ENCODE data around the gene ADORA3. TPM values are rescaled to one million over a fixed set of nuclear protein-coding genes. Genes with fewer than 3 reads are reported as not detected.

The ADORA3 gene
- total RNA-seq, 1 donor from 2014 or later = not detected

DNA sequence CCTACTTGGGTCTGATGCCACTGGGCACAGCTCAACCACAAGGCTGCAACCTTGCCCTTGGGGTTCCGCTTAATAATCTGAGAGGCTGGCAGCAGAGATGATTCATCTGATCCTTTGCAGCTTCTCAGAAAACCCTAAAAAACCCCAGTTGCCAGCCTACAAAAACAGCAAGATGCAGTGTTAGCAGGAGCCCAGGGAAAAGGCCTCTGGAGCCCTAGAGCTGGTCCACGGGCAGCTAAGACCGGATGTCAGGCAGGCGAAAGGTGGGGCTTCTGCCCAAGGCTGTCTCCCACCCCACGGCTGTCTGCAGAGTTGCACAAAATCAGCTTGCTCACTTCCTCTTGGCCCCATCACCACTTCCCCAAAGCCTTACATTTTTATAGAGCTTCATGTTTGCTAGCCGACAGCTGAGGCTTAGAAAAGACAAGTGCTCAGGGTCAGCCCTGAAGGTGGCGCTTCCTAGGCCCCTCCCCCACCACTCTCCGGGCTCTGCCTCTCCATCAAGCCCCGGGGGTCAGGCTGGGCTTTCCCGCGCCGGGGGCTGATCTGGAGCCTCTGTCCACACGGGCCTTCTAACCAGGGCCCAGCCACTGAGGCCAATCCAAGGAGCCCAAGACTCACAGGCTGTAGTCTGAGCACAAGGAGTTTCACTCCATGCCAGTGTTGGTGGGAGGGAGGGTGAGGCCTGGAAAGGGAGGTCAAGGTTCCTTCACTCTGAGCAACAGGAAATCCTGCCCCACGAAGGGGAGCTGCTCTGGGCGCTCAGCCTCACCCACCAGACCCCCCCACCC, 4.2 kb upstream of the ADORA3 start:
- H3K27ac ChIP-seq (ENCODE audit: low read depth, low read length) = peak overlapping the region; percentile 76
- H3K4me3 Mint-ChIP-seq (ENCODE audit: unreplicated experiment) = peak overlapping the region; percentile 51
- H3K4me1 ChIP-seq (ENCODE audit: insufficient read depth, low read length) = peaks cover 11% of the 10 kb centered on the region
- H3K4me1 Mint-ChIP-seq (ENCODE audit: low read depth, unreplicated experiment) = no peaks in the 10 kb centered on the region
- H3K36me3 Mint-ChIP-seq (ENCODE audit: low read depth, unreplicated experiment) = no peaks in the 10 kb centered on the region
- TF ChIP-seq, protein P1, sequence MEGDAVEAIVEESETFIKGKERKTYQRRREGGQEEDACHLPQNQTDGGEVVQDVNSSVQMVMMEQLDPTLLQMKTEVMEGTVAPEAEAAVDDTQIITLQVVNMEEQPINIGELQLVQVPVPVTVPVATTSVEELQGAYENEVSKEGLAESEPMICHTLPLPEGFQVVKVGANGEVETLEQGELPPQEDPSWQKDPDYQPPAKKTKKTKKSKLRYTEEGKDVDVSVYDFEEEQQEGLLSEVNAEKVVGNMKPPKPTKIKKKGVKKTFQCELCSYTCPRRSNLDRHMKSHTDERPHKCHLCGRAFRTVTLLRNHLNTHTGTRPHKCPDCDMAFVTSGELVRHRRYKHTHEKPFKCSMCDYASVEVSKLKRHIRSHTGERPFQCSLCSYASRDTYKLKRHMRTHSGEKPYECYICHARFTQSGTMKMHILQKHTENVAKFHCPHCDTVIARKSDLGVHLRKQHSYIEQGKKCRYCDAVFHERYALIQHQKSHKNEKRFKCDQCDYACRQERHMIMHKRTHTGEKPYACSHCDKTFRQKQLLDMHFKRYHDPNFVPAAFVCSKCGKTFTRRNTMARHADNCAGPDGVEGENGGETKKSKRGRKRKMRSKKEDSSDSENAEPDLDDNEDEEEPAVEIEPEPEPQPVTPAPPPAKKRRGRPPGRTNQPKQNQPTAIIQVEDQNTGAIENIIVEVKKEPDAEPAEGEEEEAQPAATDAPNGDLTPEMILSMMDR (IDR thresholded peaks at IDR 0.05; ENCODE audit: insufficient read depth, low read depth, low read length) = no peak
- no peak for TF ChIP-seq EZH2 (IDR thresholded peaks at IDR 0.05; ENCODE audit: insufficient read depth, low read length)
- no peaks in the 10 kb centered on the region for H3K9me3 ChIP-seq (ENCODE audit: insufficient read depth, low read depth, low read length)
- no peaks in the 10 kb centered on the region for H3K9me3 Mint-ChIP-seq (ENCODE audit: unreplicated experiment)
- no peaks in the 10 kb centered on the region for H3K79me2 ChIP-seq (ENCODE audit: insufficient read depth, low read length)
- peak overlapping the region; percentile 86 for H3K27ac Mint-ChIP-seq (ENCODE audit: unreplicated experiment)
- H3K27me3 Mint-ChIP-seq (ENCODE audit: low read depth, unreplicated experiment) = peaks cover 18% of the 10 kb centered on the region
- peak overlapping the region; percentile 99 for H2AFZ ChIP-seq (ENCODE audit: low read depth, low read length)
- no peaks in the 10 kb centered on the region for H4K20me1 ChIP-seq (ENCODE audit: insufficient read depth, low read length)
- H3K27me3 ChIP-seq (ENCODE audit: insufficient read depth, low read length) = peaks cover 5% of the 10 kb centered on the region
- H3K4me2 ChIP-seq (ENCODE audit: low read length) = peak overlapping the region; percentile 75
- peak overlapping the region; percentile 72 for H3K9ac ChIP-seq (ENCODE audit: low read length)
- peak overlapping the region; percentile 16 for H3K4me3 ChIP-seq (ENCODE audit: insufficient read depth, low read depth, low read length)
- DNase-seq (ENCODE audit: low read depth) (peak; percentile 31), FAIRE-seq (no peak)
- H3K36me3 ChIP-seq (ENCODE audit: insufficient read depth, low read length) = no peaks in the 10 kb centered on the region

DNA sequence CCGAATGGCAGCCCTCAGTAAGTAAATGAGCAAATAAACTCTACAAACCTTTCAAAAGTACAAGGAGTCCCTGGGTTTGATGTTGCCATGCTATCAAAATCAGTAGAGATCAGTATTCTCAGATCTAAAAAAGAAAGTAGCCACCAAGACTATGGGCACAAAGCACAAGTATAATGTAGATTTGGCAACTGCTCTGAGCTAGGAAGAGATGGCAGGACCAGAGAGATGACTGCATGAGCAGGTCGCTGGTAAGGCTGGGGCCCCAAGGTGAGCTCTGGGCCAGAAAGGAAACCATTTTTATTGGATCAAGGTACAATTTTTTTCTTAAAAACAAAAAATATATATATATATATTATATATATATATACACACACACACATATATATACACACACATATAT, 3.1 kb upstream of the ADORA3 start:
- TF ChIP-seq, protein P1 (IDR thresholded peaks at IDR 0.05; ENCODE audit: insufficient read depth, low read depth, low read length) = no peak
- no peak for TF ChIP-seq EZH2 (IDR thresholded peaks at IDR 0.05; ENCODE audit: insufficient read depth, low read length)
- Histone ChIP-seq H3K9ac (ENCODE audit: low read length) (no peak overlapping the region), H3K4me3 (ENCODE audit: insufficient read depth, low read depth, low read length) (no peak overlapping the region), H3K27ac (ENCODE audit: low read depth, low read length) (no peak overlapping the region), H4K20me1 (ENCODE audit: insufficient read depth, low read length) (no peaks in the 10 kb centered on the region), H3K4me2 (ENCODE audit: low read length) (no peak overlapping the region), H3K36me3 (ENCODE audit: insufficient read depth, low read length) (no peaks in the 10 kb centered on the region), H3K4me1 (ENCODE audit: insufficient read depth, low read length) (peaks cover 11% of the 10 kb centered on the region), H3K9me3 (ENCODE audit: insufficient read depth, low read depth, low read length) (no peaks in the 10 kb centered on the region), H3K27me3 (ENCODE audit: insufficient read depth, low read length) (peaks cover 5% of the 10 kb centered on the region), H2AFZ (ENCODE audit: low read depth, low read length) (no peak overlapping the region), H3K79me2 (ENCODE audit: insufficient read depth, low read length) (no peaks in the 10 kb centered on the region)
- FAIRE-seq = no peak
- Mint-ChIP-seq H3K9me3 (ENCODE audit: unreplicated experiment) (no peaks in the 10 kb centered on the region), H3K4me3 (ENCODE audit: unreplicated experiment) (no peak overlapping the region), H3K27me3 (ENCODE audit: low read depth, unreplicated experiment) (peaks cover 12% of the 10 kb centered on the region), H3K4me1 (ENCODE audit: low read depth, unreplicated experiment) (no peaks in the 10 kb centered on the region), H3K36me3 (ENCODE audit: low read depth, unreplicated experiment) (no peaks in the 10 kb centered on the region), H3K27ac (ENCODE audit: unreplicated experiment) (no peak overlapping the region)
- no peak for DNase-seq (ENCODE audit: low read depth)

DNA sequence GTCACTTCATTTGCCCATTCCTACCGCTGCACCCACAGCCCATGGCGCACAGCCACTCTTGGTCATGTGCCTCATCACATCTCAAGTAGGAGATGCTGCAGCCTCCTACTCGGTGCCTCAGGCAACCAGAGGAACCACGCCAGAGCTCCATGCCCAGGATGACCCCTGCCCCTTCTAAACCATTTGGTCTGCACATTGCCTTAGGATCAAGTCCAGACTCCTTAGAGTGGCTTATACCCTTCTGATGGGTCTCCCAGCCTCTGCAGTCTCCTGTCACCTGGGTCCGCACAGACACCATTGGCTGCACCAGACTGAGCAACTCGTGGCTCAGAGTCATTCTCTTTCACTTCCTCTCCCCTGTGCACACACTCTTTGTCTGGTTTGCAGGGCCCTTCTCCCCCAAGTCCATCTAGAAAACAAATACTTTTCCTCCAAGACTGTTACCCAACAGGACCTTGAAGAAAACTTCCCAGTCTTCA, 2.2 kb upstream of the ADORA3 start:
- H3K4me1 Mint-ChIP-seq (ENCODE audit: low read depth, unreplicated experiment) = no peaks in the 10 kb centered on the region
- FAIRE-seq = no peak

More for the DNA sequence above, 2.2 kb upstream of the ADORA3 start:
- Histone ChIP-seq H3K9ac (ENCODE audit: low read length) (no peak overlapping the region), H3K4me2 (ENCODE audit: low read length) (no peak overlapping the region), H3K4me1 (ENCODE audit: insufficient read depth, low read length) (peaks cover 11% of the 10 kb centered on the region), H4K20me1 (ENCODE audit: insufficient read depth, low read length) (no peaks in the 10 kb centered on the region), H3K79me2 (ENCODE audit: insufficient read depth, low read length) (no peaks in the 10 kb centered on the region), H2AFZ (ENCODE audit: low read depth, low read length) (no peak overlapping the region), H3K27ac (ENCODE audit: low read depth, low read length) (no peak overlapping the region), H3K9me3 (ENCODE audit: insufficient read depth, low read depth, low read length) (no peaks in the 10 kb centered on the region), H3K4me3 (ENCODE audit: insufficient read depth, low read depth, low read length) (no peak overlapping the region), H3K27me3 (ENCODE audit: insufficient read depth, low read length) (peaks cover 5% of the 10 kb centered on the region), H3K36me3 (ENCODE audit: insufficient read depth, low read length) (no peaks in the 10 kb centered on the region)
- TF ChIP-seq EZH2 (IDR thresholded peaks at IDR 0.05; ENCODE audit: insufficient read depth, low read length) = no peak
- TF ChIP-seq, protein P1 (IDR thresholded peaks at IDR 0.05; ENCODE audit: insufficient read depth, low read depth, low read length) = no peak
- DNase-seq (ENCODE audit: low read depth) = no peak
- Mint-ChIP-seq H3K27me3 (ENCODE audit: low read depth, unreplicated experiment) (peaks cover 14% of the 10 kb centered on the region), H3K9me3 (ENCODE audit: unreplicated experiment) (no peaks in the 10 kb centered on the region), H3K4me3 (ENCODE audit: unreplicated experiment) (no peak overlapping the region), H3K27ac (ENCODE audit: unreplicated experiment) (no peak overlapping the region), H3K36me3 (ENCODE audit: low read depth, unreplicated experiment) (no peaks in the 10 kb centered on the region)

All from astrocyte (in vitro differentiated cells and primary cell).